Liver (tissue), 9 donors: Measurements from ENCODE around the gene CEP164. TPM values are rescaled to one million over a fixed set of nuclear protein-coding genes. Genes with fewer than 3 reads are reported as not detected.

ENCODE experiments used
- DNase-seq: peaks from one replicate; pipeline ENCODE4 v3.0.0-alpha.2; 2017; ENCODE audit warnings: low spot score
- H3K27ac ChIP-seq, 2 donors: one replicate each; pipeline ENCODE4 v1.7.0; 2013; ENCODE audit warnings: inconsistent platforms in 2 of 2, low read length in 2 of 2, control low read depth in 1 of 2, low read depth in 1 of 2, mild to moderate bottlenecking in 1 of 2
- H3K27me3 ChIP-seq, 4 donors: one replicate each; pipeline versions ENCODE4 v1.6.1 to v1.7.0; 2013; ENCODE audit warnings: low read length in 3 of 4, inconsistent platforms in 1 of 4, mild to moderate bottlenecking in 1 of 4, moderate library complexity in 1 of 4; ENCODE audit not compliant: control insufficient read depth in 4 of 4, insufficient read depth in 4 of 4
- H3K36me3 ChIP-seq, 4 donors: one replicate each; pipeline versions ENCODE4 v1.6.1 to v1.7.0; 2013; ENCODE audit warnings: low read length in 3 of 4, mild to moderate bottlenecking in 3 of 4, low read depth in 1 of 4, moderate library complexity in 1 of 4; ENCODE audit not compliant: control insufficient read depth in 4 of 4, insufficient read depth in 3 of 4
- H3K4me1 ChIP-seq, 4 donors: one replicate each; pipeline versions ENCODE4 v1.6.1 to v1.7.0; 2013; ENCODE audit warnings: low read length in 3 of 4, mild to moderate bottlenecking in 3 of 4, moderate library complexity in 1 of 4; ENCODE audit not compliant: control insufficient read depth in 4 of 4, insufficient read depth in 4 of 4
- H3K4me3 ChIP-seq, 3 donors: one replicate each; pipeline versions ENCODE4 v1.6.1 to v1.7.0; 2013; ENCODE audit warnings: low read length in 3 of 3, control low read depth in 1 of 3, low read depth in 1 of 3, mild to moderate bottlenecking in 1 of 3
- H3K9ac ChIP-seq, 2 donors: one replicate each; pipeline ENCODE4 v1.7.0; 2013; ENCODE audit warnings: low read length in 2 of 2, mild to moderate bottlenecking in 2 of 2, moderate library complexity in 2 of 2, control low read depth in 1 of 2, low read depth in 1 of 2
- H3K9me3 ChIP-seq, 4 donors: one replicate each; pipeline versions ENCODE4 v1.6.1 to v1.7.0; 2013; ENCODE audit warnings: low read length in 3 of 4; ENCODE audit not compliant: control insufficient read depth in 4 of 4
- EGR1 ChIP-seq, 2 donors: IDR thresholded peaks; 2 replicates each; pipeline ENCODE4 v1.6.1; 2016 to 2018; ENCODE audit warnings: antibody characterized with exemption in 2 of 2, low read depth in 2 of 2
- FOXA1 ChIP-seq: IDR thresholded peaks from 2 replicates; pipeline ENCODE4 v1.6.1; 2016; ENCODE audit warnings: antibody characterized with exemption
- FOXA2 ChIP-seq: IDR thresholded peaks from 2 replicates; pipeline ENCODE4 v1.6.1; 2016; ENCODE audit warnings: antibody characterized with exemption
- GABPA ChIP-seq, 2 donors: IDR thresholded peaks in 1 of 2; conservative IDR thresholded peaks in 1 of 2; 2 replicates each; pipeline ENCODE4 v1.6.1; 2016; ENCODE audit warnings: antibody characterized with exemption in 2 of 2, mild to moderate bottlenecking in 1 of 2, moderate library complexity in 1 of 2
- HNF4A ChIP-seq, 2 donors: conservative IDR thresholded peaks; 2 replicates each; pipeline ENCODE4 v1.6.1; 2016; ENCODE audit warnings: antibody characterized with exemption in 2 of 2, mild to moderate bottlenecking in 2 of 2
- HNF4G ChIP-seq: IDR thresholded peaks from 2 replicates; pipeline ENCODE4 v1.6.1; 2016; ENCODE audit warnings: antibody characterized with exemption
- JUND ChIP-seq, 2 donors: IDR thresholded peaks; 2 replicates each; pipeline ENCODE4 v1.6.1; 2016; ENCODE audit warnings: antibody characterized with exemption in 2 of 2
- NR2F2 ChIP-seq: IDR thresholded peaks from 2 replicates; pipeline ENCODE4 v1.6.1; 2016; ENCODE audit warnings: antibody characterized with exemption
- RAD21 ChIP-seq, 2 donors: IDR thresholded peaks; 2 replicates each; pipeline ENCODE4 v1.6.1; 2016; ENCODE audit warnings: antibody characterized with exemption in 2 of 2, mild to moderate bottlenecking in 2 of 2
- RXRA ChIP-seq, 2 donors: IDR thresholded peaks; 2 replicates each; pipeline ENCODE4 v1.6.1; 2017 to 2018; ENCODE audit warnings: antibody characterized with exemption in 2 of 2, mild to moderate bottlenecking in 1 of 2
- SP1 ChIP-seq: IDR thresholded peaks from 2 replicates; pipeline ENCODE4 v1.6.1; 2018; ENCODE audit warnings: antibody characterized with exemption, mild to moderate bottlenecking
- TAF1 ChIP-seq: conservative IDR thresholded peaks from 2 replicates; pipeline ENCODE4 v1.6.1; 2016; ENCODE audit warnings: antibody characterized with exemption, mild to moderate bottlenecking
- YY1 ChIP-seq: IDR thresholded peaks from 2 replicates; pipeline ENCODE4 v1.6.1; 2016; ENCODE audit warnings: antibody characterized with exemption, mild to moderate bottlenecking
- WGBS: extraction: QIAGEN DNeasy Blood & Tissue Kit; methylation state at CpG from one replicate; pipeline ENCODE4 v1.1.7; 2013; 5-methylcytosine and 5-hydroxymethylcytosine counted together
- polyA plus RNA-seq, 2 donors: library from polyadenylated mRNA; stranded (reverse) in 1 of 2; unstranded in 1 of 2; fragments of 200-250 nt in 1 of 2; fragments of >200 nt in 1 of 2; fragmentation: Nextera tagmentation in 1 of 2; extraction: Ambion mirVana in 1 of 2; gene quantifications; one replicate each; pipeline versions ENCODE4 v1.2.1 to v1.2.3, GENCODE V29; 2013 to 2015
- total RNA-seq, 2 donors: library from RNA; depleted of rRNA; stranded (reverse); fragments of >200 nt; gene quantifications; one replicate each; pipeline ENCODE4 v1.2.3, GENCODE V29; 2014
- TF ChIP-seq, protein P1 (sequence below): IDR thresholded peaks from 2 replicates; pipeline ENCODE4 v1.6.1; 2016; ENCODE audit warnings: antibody characterized with exemption
- TF ChIP-seq, protein P2 (sequence below): IDR thresholded peaks from 2 replicates; pipeline ENCODE4 v1.6.1; 2016; ENCODE audit warnings: antibody characterized with exemption
- TF ChIP-seq, protein P3 (sequence below): fragments of 150-350 bp; IDR thresholded peaks from 2 replicates; pipeline ENCODE4 v1.5.1; 2017; ENCODE audit warnings: improper control_type of control experiment, low read depth, low read length; ENCODE audit not compliant: missing input control
- TF ChIP-seq, protein P4 (sequence below): IDR thresholded peaks from 2 replicates; pipeline ENCODE4 v1.6.1; 2016; ENCODE audit warnings: antibody characterized with exemption, mild to moderate bottlenecking
- TF ChIP-seq, protein P5 (sequence below): IDR thresholded peaks from 2 replicates; pipeline ENCODE4 v1.6.1; 2016; ENCODE audit warnings: antibody characterized with exemption
- donor health status: healthy.
- donor health status: healthy.
- donor health status: healthy.
- donor health status: healthy.
- donor health status: healthy.

The CEP164 gene
- total and polyA plus RNA-seq, 4 donors, result 4.1 to 12.3 (median 5.9) TPM

DNA sequence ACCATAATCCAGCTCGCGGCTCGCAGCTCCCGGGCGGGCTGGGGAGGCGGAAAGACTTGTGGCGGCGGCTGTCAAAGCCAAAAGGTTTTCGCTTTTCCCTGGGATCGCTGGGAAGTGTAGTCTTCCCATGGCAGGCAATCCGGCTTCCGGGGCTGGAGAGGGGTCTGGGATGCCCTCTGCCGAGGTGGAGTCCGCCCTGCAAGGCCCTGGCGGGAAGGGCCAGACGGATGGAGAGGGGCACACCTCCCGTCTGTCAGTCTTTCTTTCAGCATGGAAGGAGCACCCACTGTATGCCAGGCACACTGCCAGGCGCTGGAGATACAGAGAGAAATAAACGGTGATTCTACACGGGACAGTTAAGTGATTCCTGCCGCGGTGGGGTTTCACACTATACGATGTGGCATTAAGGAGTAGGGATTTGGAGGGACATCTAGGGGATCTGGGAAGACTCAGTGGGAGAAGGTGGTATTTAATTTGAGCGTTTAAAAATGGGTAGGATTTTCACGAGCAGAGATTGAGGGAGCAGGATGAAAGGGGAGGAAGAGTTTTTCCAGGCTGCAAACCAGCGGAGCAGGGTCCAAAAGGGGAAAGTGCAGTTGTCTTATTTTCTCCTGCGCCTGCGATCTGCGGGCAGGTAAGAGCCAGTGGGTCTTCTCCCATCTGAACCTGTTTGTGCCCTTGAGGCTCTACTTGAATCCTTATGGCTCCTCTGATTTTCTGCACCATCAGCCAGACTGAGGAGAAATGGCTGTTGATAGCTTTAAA, 11.3 kb upstream of the CEP164 start, which contains the start of gene BACE1:
Gene BACE1 (minus strand): TSS at position 60 of the 765 bp plus-strand sequence. CDS start 461 bp downstream, outside the sequence.
- no peaks in the 10 kb centered on the region for H3K27me3 ChIP-seq
- no peaks in the 10 kb centered on the region for H3K36me3 ChIP-seq
- H3K9ac ChIP-seq, result peak within 1 kb of the TSS; percentile 84 to 88
- peak within 1 kb of the TSS; percentile 32 to 71 for H3K27ac ChIP-seq
- DNase-seq, result peak; percentile 67
- H3K9me3 ChIP-seq, result no peaks in the 10 kb centered on the region
- 4% methylated on average over 29 of the region's 29 CpGs for WGBS
- H3K4me1 ChIP-seq, result peaks cover 8 to 29% (median 19%) of the 10 kb centered on the region in 4 donors
- TF ChIP-seq NR2F2 (no peak), HNF4G (peak; percentile 54), SP1 (peak; percentile 54), GABPA (IDR thresholded peaks at IDR 0.05 in 1 of 2, conservative IDR thresholded peaks at IDR 0.05 in 1 of 2) (peak in 1 of 2 donors; percentile 87), RAD21 (IDR thresholded peaks at IDR 0.05) (peak; percentile 70 to 74), EGR1 (IDR thresholded peaks at IDR 0.05; ENCODE audit: low read depth in 2 of 2) (no peak), FOXA1 (no peak), RXRA (IDR thresholded peaks at IDR 0.05) (peak; percentile 15 to 20), FOXA2 (no peak), YY1 (peak; percentile 68), JUND (IDR thresholded peaks at IDR 0.05) (no peak), TAF1 (peak; percentile 39), HNF4A (conservative IDR thresholded peaks at IDR 0.05) (peak; percentile 87 to 90)
- TF ChIP-seq, protein P1, sequence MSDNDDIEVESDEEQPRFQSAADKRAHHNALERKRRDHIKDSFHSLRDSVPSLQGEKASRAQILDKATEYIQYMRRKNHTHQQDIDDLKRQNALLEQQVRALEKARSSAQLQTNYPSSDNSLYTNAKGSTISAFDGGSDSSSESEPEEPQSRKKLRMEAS, result no peak
- TF ChIP-seq, protein P2, sequence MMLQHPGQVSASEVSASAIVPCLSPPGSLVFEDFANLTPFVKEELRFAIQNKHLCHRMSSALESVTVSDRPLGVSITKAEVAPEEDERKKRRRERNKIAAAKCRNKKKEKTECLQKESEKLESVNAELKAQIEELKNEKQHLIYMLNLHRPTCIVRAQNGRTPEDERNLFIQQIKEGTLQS, result no peak
- TF ChIP-seq, protein P3, sequence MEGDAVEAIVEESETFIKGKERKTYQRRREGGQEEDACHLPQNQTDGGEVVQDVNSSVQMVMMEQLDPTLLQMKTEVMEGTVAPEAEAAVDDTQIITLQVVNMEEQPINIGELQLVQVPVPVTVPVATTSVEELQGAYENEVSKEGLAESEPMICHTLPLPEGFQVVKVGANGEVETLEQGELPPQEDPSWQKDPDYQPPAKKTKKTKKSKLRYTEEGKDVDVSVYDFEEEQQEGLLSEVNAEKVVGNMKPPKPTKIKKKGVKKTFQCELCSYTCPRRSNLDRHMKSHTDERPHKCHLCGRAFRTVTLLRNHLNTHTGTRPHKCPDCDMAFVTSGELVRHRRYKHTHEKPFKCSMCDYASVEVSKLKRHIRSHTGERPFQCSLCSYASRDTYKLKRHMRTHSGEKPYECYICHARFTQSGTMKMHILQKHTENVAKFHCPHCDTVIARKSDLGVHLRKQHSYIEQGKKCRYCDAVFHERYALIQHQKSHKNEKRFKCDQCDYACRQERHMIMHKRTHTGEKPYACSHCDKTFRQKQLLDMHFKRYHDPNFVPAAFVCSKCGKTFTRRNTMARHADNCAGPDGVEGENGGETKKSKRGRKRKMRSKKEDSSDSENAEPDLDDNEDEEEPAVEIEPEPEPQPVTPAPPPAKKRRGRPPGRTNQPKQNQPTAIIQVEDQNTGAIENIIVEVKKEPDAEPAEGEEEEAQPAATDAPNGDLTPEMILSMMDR, result no peak
- TF ChIP-seq, protein P4, sequence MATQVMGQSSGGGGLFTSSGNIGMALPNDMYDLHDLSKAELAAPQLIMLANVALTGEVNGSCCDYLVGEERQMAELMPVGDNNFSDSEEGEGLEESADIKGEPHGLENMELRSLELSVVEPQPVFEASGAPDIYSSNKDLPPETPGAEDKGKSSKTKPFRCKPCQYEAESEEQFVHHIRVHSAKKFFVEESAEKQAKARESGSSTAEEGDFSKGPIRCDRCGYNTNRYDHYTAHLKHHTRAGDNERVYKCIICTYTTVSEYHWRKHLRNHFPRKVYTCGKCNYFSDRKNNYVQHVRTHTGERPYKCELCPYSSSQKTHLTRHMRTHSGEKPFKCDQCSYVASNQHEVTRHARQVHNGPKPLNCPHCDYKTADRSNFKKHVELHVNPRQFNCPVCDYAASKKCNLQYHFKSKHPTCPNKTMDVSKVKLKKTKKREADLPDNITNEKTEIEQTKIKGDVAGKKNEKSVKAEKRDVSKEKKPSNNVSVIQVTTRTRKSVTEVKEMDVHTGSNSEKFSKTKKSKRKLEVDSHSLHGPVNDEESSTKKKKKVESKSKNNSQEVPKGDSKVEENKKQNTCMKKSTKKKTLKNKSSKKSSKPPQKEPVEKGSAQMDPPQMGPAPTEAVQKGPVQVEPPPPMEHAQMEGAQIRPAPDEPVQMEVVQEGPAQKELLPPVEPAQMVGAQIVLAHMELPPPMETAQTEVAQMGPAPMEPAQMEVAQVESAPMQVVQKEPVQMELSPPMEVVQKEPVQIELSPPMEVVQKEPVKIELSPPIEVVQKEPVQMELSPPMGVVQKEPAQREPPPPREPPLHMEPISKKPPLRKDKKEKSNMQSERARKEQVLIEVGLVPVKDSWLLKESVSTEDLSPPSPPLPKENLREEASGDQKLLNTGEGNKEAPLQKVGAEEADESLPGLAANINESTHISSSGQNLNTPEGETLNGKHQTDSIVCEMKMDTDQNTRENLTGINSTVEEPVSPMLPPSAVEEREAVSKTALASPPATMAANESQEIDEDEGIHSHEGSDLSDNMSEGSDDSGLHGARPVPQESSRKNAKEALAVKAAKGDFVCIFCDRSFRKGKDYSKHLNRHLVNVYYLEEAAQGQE, result peak; percentile 70
- TF ChIP-seq, protein P5, sequence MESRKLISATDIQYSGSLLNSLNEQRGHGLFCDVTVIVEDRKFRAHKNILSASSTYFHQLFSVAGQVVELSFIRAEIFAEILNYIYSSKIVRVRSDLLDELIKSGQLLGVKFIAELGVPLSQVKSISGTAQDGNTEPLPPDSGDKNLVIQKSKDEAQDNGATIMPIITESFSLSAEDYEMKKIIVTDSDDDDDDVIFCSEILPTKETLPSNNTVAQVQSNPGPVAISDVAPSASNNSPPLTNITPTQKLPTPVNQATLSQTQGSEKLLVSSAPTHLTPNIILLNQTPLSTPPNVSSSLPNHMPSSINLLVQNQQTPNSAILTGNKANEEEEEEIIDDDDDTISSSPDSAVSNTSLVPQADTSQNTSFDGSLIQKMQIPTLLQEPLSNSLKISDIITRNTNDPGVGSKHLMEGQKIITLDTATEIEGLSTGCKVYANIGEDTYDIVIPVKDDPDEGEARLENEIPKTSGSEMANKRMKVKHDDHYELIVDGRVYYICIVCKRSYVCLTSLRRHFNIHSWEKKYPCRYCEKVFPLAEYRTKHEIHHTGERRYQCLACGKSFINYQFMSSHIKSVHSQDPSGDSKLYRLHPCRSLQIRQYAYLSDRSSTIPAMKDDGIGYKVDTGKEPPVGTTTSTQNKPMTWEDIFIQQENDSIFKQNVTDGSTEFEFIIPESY, result no peak
- H3K4me3 ChIP-seq, result peak within 1 kb of the TSS; percentile 81 to 97 (median 96)
